Stomach (tissue), 4 donors: Measurements from ENCODE around the gene SMAD9.

Experiments used
- POLR2AphosphoS5 ChIP-seq, 3 donors: sonication (generic); formaldehyde crosslinking; IDR thresholded peaks; one replicate each; pipeline ENCODE4 v1.6.1; 2016; ENCODE audit warnings: antibody characterized with exemption in 3 of 3
- TF ChIP-seq, protein P1 (sequence below), 7 experiments: fragments of 450-650 bp in 4 of 7; fragments of 200-600 bp in 3 of 7; sonication (generic) in 3 of 7; IDR thresholded peaks; one replicate each; pipeline ENCODE4 v1.5.1; 2016 to 2019; ENCODE audit warnings: antibody characterized with exemption in 7 of 7, control low read depth in 2 of 7, mild to moderate bottlenecking in 1 of 7

DNA sequence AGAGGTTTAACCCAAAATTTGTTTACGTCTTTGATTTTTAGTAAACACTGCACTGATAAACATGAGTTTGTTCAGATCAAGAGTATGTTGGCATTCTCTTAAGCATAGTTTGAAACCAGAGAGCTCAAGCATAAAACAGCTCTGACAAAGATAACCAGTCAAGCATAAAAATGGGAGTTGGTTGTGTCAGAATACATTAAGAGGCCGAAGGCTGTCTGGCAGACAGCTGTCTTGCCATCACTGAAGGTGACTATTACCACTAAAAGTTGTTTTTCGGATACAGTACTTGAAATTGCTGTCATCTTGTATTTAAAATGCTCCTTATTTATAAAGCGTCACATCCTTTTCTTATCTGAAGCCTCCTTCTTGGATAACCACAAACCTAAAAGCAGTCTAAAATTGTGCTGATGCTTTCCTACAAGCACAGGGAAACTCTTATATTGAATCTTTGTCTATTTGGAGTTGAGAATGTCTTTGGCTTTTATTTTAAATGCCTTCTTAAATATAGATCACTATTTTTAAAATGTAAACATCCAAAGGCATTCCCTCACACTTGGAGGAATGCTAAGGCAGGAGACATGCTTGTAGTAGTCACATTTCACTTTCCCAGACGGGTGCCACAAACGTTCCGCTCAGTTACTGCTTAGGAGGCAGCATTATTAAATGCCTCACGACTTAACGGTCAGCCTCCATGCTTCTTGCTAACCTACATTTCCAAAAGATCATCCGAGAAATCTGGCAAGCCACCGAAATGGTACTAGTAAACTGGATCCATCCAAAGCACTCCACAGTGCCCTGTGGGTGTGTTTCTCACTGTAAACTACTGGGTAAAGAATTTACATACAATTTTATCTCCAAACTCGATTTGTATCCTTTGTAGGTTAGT, 1.5 kb downstream of the SMAD9 start:
- TF ChIP-seq POLR2AphosphoS5 (IDR thresholded peaks at IDR 0.05): no peak
- TF ChIP-seq, protein P1, sequence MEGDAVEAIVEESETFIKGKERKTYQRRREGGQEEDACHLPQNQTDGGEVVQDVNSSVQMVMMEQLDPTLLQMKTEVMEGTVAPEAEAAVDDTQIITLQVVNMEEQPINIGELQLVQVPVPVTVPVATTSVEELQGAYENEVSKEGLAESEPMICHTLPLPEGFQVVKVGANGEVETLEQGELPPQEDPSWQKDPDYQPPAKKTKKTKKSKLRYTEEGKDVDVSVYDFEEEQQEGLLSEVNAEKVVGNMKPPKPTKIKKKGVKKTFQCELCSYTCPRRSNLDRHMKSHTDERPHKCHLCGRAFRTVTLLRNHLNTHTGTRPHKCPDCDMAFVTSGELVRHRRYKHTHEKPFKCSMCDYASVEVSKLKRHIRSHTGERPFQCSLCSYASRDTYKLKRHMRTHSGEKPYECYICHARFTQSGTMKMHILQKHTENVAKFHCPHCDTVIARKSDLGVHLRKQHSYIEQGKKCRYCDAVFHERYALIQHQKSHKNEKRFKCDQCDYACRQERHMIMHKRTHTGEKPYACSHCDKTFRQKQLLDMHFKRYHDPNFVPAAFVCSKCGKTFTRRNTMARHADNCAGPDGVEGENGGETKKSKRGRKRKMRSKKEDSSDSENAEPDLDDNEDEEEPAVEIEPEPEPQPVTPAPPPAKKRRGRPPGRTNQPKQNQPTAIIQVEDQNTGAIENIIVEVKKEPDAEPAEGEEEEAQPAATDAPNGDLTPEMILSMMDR (IDR thresholded peaks at IDR 0.05): no peak
